ENCODE data around the gene CNPPD1.
"Not testable (repeated sequence)": the region's sequence is repeated elsewhere in the genome, so short reads cannot be mapped to it uniquely, and the experiment has no call there.

CNPPD1 gene

DNA sequence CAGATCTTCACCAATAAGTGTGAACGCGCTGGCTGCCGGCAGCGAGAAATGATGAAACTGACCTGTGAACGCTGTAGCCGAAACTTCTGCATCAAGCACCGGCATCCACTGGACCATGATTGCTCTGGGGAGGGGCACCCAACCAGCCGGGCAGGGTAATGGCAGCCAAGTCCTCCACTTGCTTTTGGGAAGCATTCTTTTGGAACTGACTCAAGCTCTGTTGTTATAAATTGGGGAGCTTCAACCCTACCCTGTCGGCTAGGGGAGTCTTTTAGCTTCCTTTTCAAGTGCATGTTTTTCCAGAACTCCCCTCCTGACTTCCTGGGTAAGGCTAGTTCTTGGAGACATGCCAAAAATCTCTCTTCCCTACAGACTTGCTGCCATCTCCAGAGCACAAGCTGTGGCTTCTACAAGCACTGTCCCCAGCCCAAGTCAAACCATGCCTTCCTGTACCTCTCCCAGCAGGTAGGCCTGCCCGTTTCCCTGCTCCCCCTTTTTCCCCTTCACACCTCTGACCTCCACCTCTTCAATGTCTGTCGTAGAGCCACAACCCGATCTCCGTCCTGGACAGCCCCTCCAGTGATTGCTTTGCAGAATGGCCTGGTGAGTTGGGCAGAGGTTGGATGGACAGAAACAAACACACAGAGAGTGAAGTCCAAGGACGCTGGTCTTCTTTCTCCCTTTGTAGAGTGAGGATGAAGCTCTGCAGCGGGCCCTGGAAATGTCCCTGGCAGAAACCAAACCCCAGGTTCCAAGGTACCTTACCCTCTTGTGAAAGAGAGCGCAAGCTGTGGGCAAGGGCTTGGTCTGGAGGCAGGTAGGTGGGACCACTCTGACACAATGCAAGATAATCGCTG is 31.4 kb upstream of the CNPPD1 start:
- DNase-seq, result no peak

GRCh38 chr2:219207134-219207883 is 30.6 kb upstream of the CNPPD1 start:
- DNase-seq, result no peak

DNA sequence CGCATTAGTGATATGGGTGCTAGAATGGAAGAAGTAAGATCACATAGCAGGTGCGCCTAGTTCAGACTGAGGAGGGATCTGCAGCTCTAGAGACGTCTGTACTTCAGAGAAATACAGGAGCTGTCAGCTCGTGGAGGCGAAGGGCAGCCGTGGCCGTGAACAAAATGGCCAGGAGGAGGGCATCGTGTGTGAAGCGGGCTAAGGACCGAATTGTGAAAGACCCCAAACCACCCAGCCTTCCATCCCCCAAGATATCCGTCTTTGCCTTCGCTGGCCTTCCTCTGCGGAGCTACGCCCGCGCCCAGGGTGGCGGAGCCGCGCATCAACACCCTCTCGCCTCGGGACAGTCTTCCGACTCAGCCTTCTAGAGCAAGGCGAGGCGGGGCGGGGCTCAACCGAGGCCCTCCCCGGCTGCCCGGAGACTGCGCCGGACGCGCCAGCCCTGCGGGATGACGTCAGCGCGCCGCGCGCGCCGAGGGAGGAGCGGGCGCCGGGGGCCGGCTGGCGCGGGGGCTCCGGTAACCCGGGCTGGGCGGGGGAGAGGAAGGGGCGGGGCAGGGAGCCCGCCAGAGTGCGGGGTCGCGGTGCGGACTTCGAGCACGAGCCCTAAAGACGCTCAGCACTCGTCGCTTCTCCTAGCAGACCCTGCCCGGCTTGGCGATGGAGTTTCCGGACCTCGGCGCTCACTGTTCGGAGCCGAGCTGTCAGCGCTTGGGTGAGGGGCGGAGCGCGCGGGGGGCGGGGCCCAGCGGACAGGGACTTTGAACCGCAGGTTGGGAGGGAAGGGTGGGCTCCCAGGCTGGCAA is 29.8 kb upstream of the CNPPD1 start, which contains the start of gene ZFAND2B:
Gene ZFAND2B (plus strand): TSS at position 455 of the 806 bp plus-strand sequence. CDS start 206 bp downstream, at position 661.
- peak; percentile 94 to 96 for DNase-seq

GRCh38 chr2:219205981-219206327 is 29.2 kb upstream of the CNPPD1 start:
- no peak for DNase-seq

DNA sequence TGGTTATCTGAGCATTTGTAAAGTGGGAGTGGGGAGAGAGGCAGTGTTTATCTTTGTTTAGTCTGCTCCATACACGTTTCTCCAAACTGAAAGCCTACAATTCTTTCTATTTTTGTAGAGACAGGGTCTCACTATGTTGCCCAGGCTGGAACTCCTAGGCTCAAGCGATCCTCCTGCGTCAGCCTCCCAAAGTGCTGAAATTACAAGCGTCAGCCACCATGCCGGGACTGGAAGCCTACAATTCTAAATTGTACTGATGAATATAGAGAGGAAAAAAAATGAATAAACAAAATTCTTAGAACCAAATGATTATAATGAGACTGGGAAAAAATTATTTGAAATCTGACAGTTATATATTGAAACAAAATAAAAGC is 28.4 kb upstream of the CNPPD1 start:
- no peak for DNase-seq

DNA sequence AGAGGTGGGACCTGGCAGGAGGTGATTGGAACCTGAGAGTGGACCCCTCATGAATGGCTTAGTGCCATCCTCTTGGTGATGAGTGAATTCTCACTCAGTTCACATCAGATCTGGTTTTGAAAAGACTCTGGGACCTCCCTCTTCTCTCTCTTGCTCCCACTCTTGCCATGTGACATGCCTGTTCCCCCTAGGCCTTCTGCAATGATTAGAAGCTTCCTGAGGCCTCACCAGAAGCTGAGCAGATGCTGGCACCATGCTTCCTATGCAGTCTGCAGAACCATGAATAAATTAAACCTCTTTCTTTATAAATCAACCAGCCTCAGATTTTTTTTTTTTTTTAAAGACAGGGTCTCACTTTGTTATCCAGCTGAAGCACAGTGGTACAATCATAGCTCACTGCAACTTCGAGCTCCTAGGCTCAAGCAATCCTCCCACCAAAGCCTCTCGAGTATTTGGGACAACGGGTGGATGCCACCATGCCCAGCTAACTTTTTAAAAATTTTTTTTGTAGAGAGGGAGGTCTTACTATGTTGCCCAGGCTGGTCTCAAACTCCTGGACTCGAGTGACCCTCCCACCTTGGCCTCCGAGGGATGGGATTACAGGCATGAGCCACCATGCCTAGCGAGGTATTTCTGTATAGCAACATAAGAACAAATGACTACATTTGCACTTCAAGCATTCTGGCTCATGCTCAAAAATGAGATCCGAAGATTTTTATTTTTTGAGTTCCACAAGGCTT is 27.9 kb upstream of the CNPPD1 start:
- no peak for DNase-seq

DNA sequence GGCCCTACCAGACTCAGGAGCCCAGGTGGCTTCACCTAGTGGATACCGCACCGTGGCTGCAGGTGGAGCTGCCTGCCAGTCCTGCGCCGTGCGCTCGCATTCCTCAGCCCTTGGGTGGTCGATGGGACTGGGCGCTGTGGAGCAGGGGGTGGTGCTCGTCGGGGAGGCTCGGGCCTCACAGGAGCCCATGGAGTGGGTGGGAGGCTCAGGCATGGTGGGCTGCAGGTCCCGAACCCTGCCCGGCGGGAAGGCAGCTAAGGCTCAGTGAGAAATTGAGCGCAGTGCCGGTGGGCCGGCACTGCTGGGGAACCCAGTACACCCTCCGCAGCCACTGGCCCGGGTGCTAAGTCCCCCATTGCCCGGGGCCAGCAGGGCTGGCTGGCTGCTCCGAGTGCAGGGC is 24.6 kb upstream of the CNPPD1 start:
- not testable (repeated sequence) for DNase-seq

- DNase-seq, result not testable (repeated sequence)
Measured at GRCh38 chr2:219200502-219201326, 24.0 kb upstream of the CNPPD1 start.

- no peak for DNase-seq
Measured at GRCh38 chr2:219199470-219200211, 22.9 kb upstream of the CNPPD1 start.

DNA sequence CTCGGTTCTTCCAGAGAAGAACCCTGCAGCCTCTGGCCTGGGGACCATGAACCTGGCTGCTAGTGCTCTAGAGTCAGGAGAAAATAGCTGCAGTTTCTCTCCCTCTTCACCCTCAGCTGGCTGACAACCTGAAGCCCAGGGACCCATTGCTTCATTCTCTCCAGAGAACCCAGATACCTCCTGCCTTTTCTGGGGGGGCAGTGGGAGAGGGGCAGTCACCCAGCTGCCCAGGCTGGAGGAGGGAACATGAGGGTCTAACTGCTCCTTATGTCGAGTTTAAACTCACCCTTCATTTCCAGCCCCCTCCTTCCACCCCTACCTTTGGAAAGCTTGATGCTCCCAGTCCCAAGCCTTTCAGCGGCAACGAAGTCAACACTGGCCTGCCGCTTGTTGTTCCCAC is 22.2 kb upstream of the CNPPD1 start:
- DNase-seq, result no peak

DNA sequence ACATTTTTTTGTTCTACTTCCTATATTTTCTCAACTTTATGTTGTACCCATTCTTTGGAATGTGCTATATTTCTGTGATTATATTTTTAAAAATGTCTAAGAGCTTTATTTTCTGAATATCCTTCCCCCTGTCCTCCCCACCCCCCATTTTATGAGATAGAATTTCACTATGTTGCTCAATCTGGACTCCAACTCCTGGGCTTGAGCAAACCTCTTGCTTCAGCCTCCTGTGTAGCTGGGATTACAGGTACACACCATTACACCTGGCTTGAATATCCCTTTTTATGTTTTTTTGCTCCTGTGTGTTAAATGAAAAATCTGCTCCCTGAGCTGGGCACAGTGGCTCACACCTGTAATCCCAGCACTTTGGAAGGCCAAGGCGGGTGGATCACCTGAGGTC is 20.7 kb upstream of the CNPPD1 start:
- DNase-seq, result no peak

GRCh38 chr2:219186754-219187456 is 10.2 kb upstream of the CNPPD1 start:
- DNase-seq, result no peak

- no peak for DNase-seq
Measured at GRCh38 chr2:219184121-219184520, 7.4 kb upstream of the CNPPD1 start.

DNA sequence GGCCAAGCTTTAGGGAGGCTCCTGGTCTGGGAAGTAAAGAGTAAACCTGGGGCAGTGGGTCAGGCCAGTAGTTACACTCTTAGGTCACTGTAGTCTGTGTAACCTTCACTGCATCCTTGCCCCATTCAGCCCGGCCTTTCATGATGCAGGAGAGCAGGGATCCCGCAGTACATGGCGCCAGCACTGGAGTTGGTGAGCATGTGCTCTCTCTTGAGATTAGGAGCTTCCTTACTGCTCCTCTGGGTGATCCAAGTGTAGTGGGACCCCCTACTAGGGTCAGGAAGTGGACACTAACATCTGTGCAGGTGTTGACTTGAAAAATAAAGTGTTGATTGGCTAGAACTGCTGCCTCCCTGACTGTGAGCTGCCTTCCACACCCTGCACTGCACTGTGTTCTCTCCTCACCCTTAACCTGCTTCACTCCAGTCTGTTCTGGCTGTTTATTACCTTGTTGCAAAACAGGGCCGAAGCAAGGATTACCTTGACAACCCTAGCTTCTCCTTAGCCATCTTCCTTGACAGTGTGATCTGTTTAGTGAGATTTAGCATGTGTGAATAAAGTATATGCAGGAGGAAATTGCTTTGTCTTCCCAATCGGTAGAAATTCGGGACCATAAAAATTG is 6.5 kb upstream of the CNPPD1 start:
- DNase-seq, result no peak

GRCh38 chr2:219182331-219183150 is 5.8 kb upstream of the CNPPD1 start:
- DNase-seq, result no peak

GRCh38 chr2:219181531-219181930 is 4.8 kb upstream of the CNPPD1 start:
- no peak for DNase-seq

- no peak for DNase-seq
Measured at GRCh38 chr2:219180961-219181360, 4.2 kb upstream of the CNPPD1 start.

DNA sequence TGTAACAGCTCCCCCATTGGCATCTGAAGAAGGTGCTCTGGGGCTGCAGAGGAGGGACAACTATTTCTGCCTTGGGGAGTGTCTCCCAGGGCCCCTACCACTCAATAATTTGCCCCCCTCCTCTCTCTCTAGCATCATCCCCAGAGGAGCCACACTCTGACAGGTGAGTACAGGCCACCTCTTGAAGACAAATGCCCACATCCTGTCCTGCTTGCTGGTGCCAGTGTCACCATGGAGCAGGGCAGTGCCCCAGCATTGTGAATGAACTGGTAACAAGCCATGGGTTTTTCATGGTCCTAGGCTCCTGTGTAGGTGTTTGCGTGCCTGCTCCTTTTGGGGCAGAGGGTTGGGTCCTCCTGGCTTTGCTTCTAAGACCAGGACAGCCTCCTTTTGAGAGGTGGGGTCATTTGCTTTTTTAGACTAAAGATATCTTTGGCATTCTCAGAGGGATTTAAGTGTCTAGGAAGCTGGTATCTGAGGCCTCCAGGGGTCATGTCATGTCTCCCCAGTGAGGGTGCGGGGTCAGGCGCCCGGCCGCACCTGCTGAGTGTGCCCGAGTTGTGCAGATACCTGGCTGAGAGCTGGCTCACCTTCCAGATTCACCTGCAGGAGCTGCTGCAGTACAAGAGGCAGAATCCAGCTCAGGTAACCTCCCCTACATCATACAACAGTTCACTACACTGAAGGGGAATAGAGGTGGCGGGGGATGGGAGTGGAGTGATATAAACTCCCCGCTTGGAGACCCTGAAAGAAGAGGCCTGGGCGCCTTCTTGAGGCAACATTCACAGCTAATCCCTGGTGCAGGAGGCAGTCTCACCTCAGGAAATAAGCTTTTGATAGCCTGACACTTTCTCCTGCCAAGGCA is 3.1 kb upstream of the CNPPD1 start:
- DNase-seq, result no peak
